Measurements from ENCODE around the gene MIS12.

The MIS12 gene

GRCh38 chr17:5478992-5479391, 7.4 kb upstream of the MIS12 start:
- Mint-ChIP-seq H3K36me3 (ENCODE audit: insufficient read depth) (peaks cover 99% of the 10 kb centered on the region), H3K9me3 (no peaks in the 10 kb centered on the region), H3K4me3 (no peak overlapping the region), H3K27ac (no peak overlapping the region), H3K27me3 (no peaks in the 10 kb centered on the region), H3K4me1 (ENCODE audit: low read depth in 2 of 2) (peaks cover 16% of the 10 kb centered on the region in 2 donors)
- ATAC-seq (replicated peaks) (no peak), DNase-seq (no peak)

GRCh38 chr17:5480962-5481361, 5.4 kb upstream of the MIS12 start:
- no peak for DNase-seq
- no peak for ATAC-seq (replicated peaks)
- Mint-ChIP-seq H3K27me3 (no peaks in the 10 kb centered on the region), H3K36me3 (ENCODE audit: insufficient read depth) (peaks cover 92% of the 10 kb centered on the region), H3K27ac (no peak overlapping the region), H3K4me1 (ENCODE audit: low read depth in 2 of 2) (peaks cover 21 to 31% of the 10 kb centered on the region in 2 donors), H3K4me3 (no peak overlapping the region), H3K9me3 (no peaks in the 10 kb centered on the region)

GRCh38 chr17:5481451-5481850, 4.9 kb upstream of the MIS12 start:
- Mint-ChIP-seq H3K36me3 (ENCODE audit: insufficient read depth) (peaks cover 92% of the 10 kb centered on the region), H3K9me3 (no peaks in the 10 kb centered on the region), H3K4me1 (ENCODE audit: low read depth in 2 of 2) (peaks cover 21 to 31% of the 10 kb centered on the region in 2 donors), H3K27me3 (no peaks in the 10 kb centered on the region), H3K27ac (peak overlapping the region; percentile 19 to 44), H3K4me3 (no peak overlapping the region)
- no peak for DNase-seq
- ATAC-seq (replicated peaks): no peak

- H3K27ac Mint-ChIP-seq: peak within 1 kb of the TSS; percentile 97 to 99
- H3K27me3 Mint-ChIP-seq: no peaks in the 10 kb centered on the region
- DNase-seq (peak in 1 of 3 experiments; percentile 5), ATAC-seq (replicated peaks) (peak; percentile 3)
- peaks cover 73% of the 10 kb centered on the region for H3K36me3 Mint-ChIP-seq (ENCODE audit: insufficient read depth)
- peak within 1 kb of the TSS; percentile 95 to 96 for H3K4me3 Mint-ChIP-seq
- H3K9me3 Mint-ChIP-seq: no peaks in the 10 kb centered on the region
- peaks cover 26 to 32% of the 10 kb centered on the region in 2 donors for H3K4me1 Mint-ChIP-seq (ENCODE audit: low read depth in 2 of 2)
Measured at GRCh38 chr17:5485270-5486205, 828 bp upstream of the MIS12 start, which contains the start of gene DERL2. Gene DERL2 (minus strand): TSS chr17:5486178. CDS start chr17:5486161, 17 bp downstream.

GRCh38 chr17:5488752-5489151, 2.4 kb downstream of the MIS12 start:
- H3K9me3 Mint-ChIP-seq: no peaks in the 10 kb centered on the region
- no peak for ATAC-seq (replicated peaks)
- peaks cover 22 to 25% of the 10 kb centered on the region in 2 donors for H3K4me1 Mint-ChIP-seq (ENCODE audit: low read depth in 2 of 2)
- peak overlapping the region in 1 of 2 donors; percentile 14 for H3K27ac Mint-ChIP-seq
- no peak for DNase-seq
- H3K4me3 Mint-ChIP-seq: no peak overlapping the region
- H3K36me3 Mint-ChIP-seq (ENCODE audit: insufficient read depth): peaks cover 48% of the 10 kb centered on the region
- no peaks in the 10 kb centered on the region for H3K27me3 Mint-ChIP-seq

GRCh38 chr17:5492970-5493369, 6.6 kb downstream of the MIS12 start:
- Mint-ChIP-seq H3K9me3 (no peaks in the 10 kb centered on the region), H3K4me3 (no peak overlapping the region), H3K27me3 (no peaks in the 10 kb centered on the region), H3K27ac (no peak overlapping the region), H3K36me3 (ENCODE audit: insufficient read depth) (peaks cover 21% of the 10 kb centered on the region), H3K4me1 (ENCODE audit: low read depth in 2 of 2) (peaks cover 4 to 8% of the 10 kb centered on the region in 2 donors)
- DNase-seq (no peak), ATAC-seq (replicated peaks) (no peak)

- Mint-ChIP-seq H3K27ac (peak overlapping the region in 1 of 2 donors; percentile 87), H3K4me3 (peak overlapping the region; percentile 90), H3K9me3 (no peaks in the 10 kb centered on the region), H3K36me3 (ENCODE audit: insufficient read depth) (peaks cover 9% of the 10 kb centered on the region), H3K27me3 (no peaks in the 10 kb centered on the region), H3K4me1 (ENCODE audit: low read depth in 2 of 2) (peaks cover 10 to 11% of the 10 kb centered on the region in 2 donors)
- DNase-seq (no peak), ATAC-seq (replicated peaks) (no peak)
Measured at GRCh38 chr17:5499476-5500231, 13.3 kb downstream of the MIS12 start.

- Mint-ChIP-seq H3K4me1 (ENCODE audit: low read depth in 2 of 2) (peaks cover 10 to 11% of the 10 kb centered on the region in 2 donors), H3K4me3 (peak overlapping the region; percentile 90), H3K27me3 (no peaks in the 10 kb centered on the region), H3K27ac (peak overlapping the region; percentile 87 to 94), H3K9me3 (no peaks in the 10 kb centered on the region), H3K36me3 (ENCODE audit: insufficient read depth) (peaks cover 9% of the 10 kb centered on the region)
- ATAC-seq (replicated peaks) (no peak), DNase-seq (no peak)
Measured at GRCh38 chr17:5500247-5500588, 13.9 kb downstream of the MIS12 start.

- Mint-ChIP-seq H3K27me3 (no peaks in the 10 kb centered on the region), H3K9me3 (no peaks in the 10 kb centered on the region)
- ATAC-seq (replicated peaks): peak; percentile 94
Measured at GRCh38 chr17:5500589-5501391, 14.4 kb downstream of the MIS12 start.

GRCh38 chr17:5501685-5502084, 15.3 kb downstream of the MIS12 start:
- Mint-ChIP-seq H3K27ac (peak overlapping the region; percentile 87 to 94), H3K4me3 (peak overlapping the region; percentile 90), H3K4me1 (ENCODE audit: low read depth in 2 of 2) (peaks cover 10 to 11% of the 10 kb centered on the region in 2 donors), H3K27me3 (no peaks in the 10 kb centered on the region), H3K36me3 (ENCODE audit: insufficient read depth) (peaks cover 11% of the 10 kb centered on the region), H3K9me3 (no peaks in the 10 kb centered on the region)
- ATAC-seq (replicated peaks) (no peak), DNase-seq (no peak)

More at GRCh38 chr17:5500589-5501391, 14.4 kb downstream of the MIS12 start:
- Mint-ChIP-seq H3K4me3 (peak overlapping the region; percentile 90), H3K27ac (peak overlapping the region; percentile 87 to 94), H3K36me3 (ENCODE audit: insufficient read depth) (peaks cover 9% of the 10 kb centered on the region), H3K4me1 (ENCODE audit: low read depth in 2 of 2) (peaks cover 10 to 11% of the 10 kb centered on the region in 2 donors)
- peak; percentile 69 to 80 (median 77) for DNase-seq

- no peak for DNase-seq
- no peak overlapping the region for H3K4me3 Mint-ChIP-seq
- peaks cover 6 to 11% of the 10 kb centered on the region in 2 donors for H3K4me1 Mint-ChIP-seq (ENCODE audit: low read depth in 2 of 2)
- H3K27me3 Mint-ChIP-seq: no peaks in the 10 kb centered on the region
- H3K36me3 Mint-ChIP-seq (ENCODE audit: insufficient read depth): peaks cover 11% of the 10 kb centered on the region
- peak overlapping the region in 1 of 2 donors; percentile 94 for H3K27ac Mint-ChIP-seq
- ATAC-seq (replicated peaks): no peak
- no peaks in the 10 kb centered on the region for H3K9me3 Mint-ChIP-seq
Measured at GRCh38 chr17:5502552-5502951, 16.2 kb downstream of the MIS12 start.

GRCh38 chr17:5506307-5506706, 19.9 kb downstream of the MIS12 start:
- H3K36me3 Mint-ChIP-seq (ENCODE audit: insufficient read depth): peaks cover 13% of the 10 kb centered on the region
- H3K9me3 Mint-ChIP-seq: no peaks in the 10 kb centered on the region
- peaks cover 0 to 4% of the 10 kb centered on the region in 2 donors for H3K4me1 Mint-ChIP-seq (ENCODE audit: low read depth in 2 of 2)
- H3K27ac Mint-ChIP-seq: no peak overlapping the region
- DNase-seq (no peak), ATAC-seq (replicated peaks) (no peak)
- H3K4me3 Mint-ChIP-seq: no peak overlapping the region
- H3K27me3 Mint-ChIP-seq: no peaks in the 10 kb centered on the region

GRCh38 chr17:5508810-5509209, 22.4 kb downstream of the MIS12 start:
- ATAC-seq (replicated peaks) (no peak), DNase-seq (no peak)
- H3K4me3 Mint-ChIP-seq: no peak overlapping the region
- H3K27me3 Mint-ChIP-seq: no peaks in the 10 kb centered on the region
- H3K9me3 Mint-ChIP-seq: peaks cover 4 to 7% of the 10 kb centered on the region in 2 donors
- H3K36me3 Mint-ChIP-seq (ENCODE audit: insufficient read depth): peaks cover 18% of the 10 kb centered on the region
- peaks cover 12 to 24% of the 10 kb centered on the region in 2 donors for H3K4me1 Mint-ChIP-seq (ENCODE audit: low read depth in 2 of 2)
- no peak overlapping the region for H3K27ac Mint-ChIP-seq

Data from effector memory CD8-positive, alpha-beta T cell (primary cell).